RPMI8226 (cell line): ENCODE measurements around the gene HIGD1A.

ENCODE experiments used
- DNase-seq: peaks from one replicate; pipeline ENCODE4 v3.0.0-alpha.2; 2015

The HIGD1A gene

DNA sequence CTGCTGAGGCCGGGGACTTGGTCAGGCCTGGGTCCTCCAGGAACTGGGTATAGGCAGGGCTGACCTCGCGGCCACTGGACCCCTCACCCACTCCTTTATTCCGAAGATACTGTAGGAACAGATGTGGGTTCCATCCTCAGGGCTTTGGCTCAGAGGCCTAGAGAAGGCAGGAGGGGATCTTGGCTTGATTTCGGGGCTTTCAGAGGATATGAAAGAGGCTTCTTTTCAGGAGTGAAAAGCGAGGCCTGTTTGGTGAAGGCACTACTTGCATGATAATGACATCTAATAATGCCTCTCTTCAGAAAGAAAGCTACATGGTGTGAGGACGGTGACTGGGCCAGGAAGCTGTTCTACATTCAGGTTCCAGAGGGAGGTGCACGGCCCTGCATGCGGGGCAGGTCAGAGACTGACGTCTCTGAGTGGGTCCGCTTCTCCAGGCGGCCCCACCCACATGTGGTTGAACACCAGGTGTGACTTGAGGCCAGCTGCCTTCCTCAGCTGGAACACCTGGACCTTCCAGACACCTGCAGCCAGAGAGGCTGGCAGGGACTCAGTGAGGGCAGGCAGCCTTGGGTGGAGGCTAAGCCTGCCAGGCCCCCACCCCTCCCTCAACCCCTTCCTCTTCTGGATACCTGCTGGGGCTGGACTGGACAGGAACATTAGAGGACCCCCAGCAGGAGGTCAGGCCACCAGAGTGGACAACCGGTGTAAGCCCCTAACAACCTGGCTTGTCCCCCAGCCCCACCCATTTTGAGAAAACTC lies 70.6 kb downstream of the HIGD1A start:
- DNase-seq = peak; percentile 81
